IMR-90 (cell line): ENCODE data around the gene ENOX1.

Experiments
- BHLHE40 ChIP-seq: fragments of 150-350 bp; IDR thresholded peaks from 2 replicates; pipeline ENCODE4 v1.6.1; 2016; ENCODE audit warnings: mild to moderate bottlenecking, low read depth, low read length
- CEBPB ChIP-seq: IDR thresholded peaks from 2 replicates; pipeline ENCODE4 v1.6.1; 2012; ENCODE audit warnings: low read depth, low read length, improper control_type of control experiment
- MAFK ChIP-seq: IDR thresholded peaks from 2 replicates; pipeline ENCODE4 v1.6.1; 2012; ENCODE audit warnings: low read depth, low read length, improper control_type of control experiment
- MAZ ChIP-seq: IDR thresholded peaks from 2 replicates; pipeline ENCODE4 v1.6.1; 2012; ENCODE audit warnings: low read depth, mild to moderate bottlenecking, low read length, improper control_type of control experiment, moderate library complexity, borderline replicate concordance
- MXI1 ChIP-seq: IDR thresholded peaks from 2 replicates; pipeline ENCODE4 v1.6.1; 2012; ENCODE audit warnings: low read depth, mild to moderate bottlenecking, low read length, moderate library complexity, borderline replicate concordance
- NFE2L2 ChIP-seq: fragments of 150-350 bp; IDR thresholded peaks from 2 replicates; pipeline ENCODE4 v1.6.1; 2016; ENCODE audit warnings: low read depth, mild to moderate bottlenecking, low read length
- POLR2A ChIP-seq: IDR thresholded peaks from 2 replicates; pipeline ENCODE4 v1.6.1; 2012; ENCODE audit warnings: mild to moderate bottlenecking, low read depth, low read length
- RAD21 ChIP-seq: IDR thresholded peaks from 2 replicates; pipeline ENCODE4 v1.6.1; 2012; ENCODE audit warnings: low read length, improper control_type of control experiment
- RCOR1 ChIP-seq: IDR thresholded peaks from 2 replicates; pipeline ENCODE4 v1.6.1; 2012; ENCODE audit warnings: mild to moderate bottlenecking, low read length, improper control_type of control experiment; ENCODE audit not compliant: insufficient replicate concordance
- RFX5 ChIP-seq: IDR thresholded peaks from 2 replicates; pipeline ENCODE4 v1.8.0; 2012; ENCODE audit warnings: low read depth, mild to moderate bottlenecking, low read length, moderate library complexity
- SMC3 ChIP-seq: fragments of 150-350 bp; IDR thresholded peaks from 2 replicates; pipeline ENCODE4 v1.6.1; 2016; ENCODE audit warnings: low read depth, mild to moderate bottlenecking, antibody characterized with exemption, low read length, moderate library complexity
- TF ChIP-seq, protein P1 (sequence below): conservative IDR thresholded peaks from 2 replicates; pipeline ENCODE4 v1.5.1; 2012; ENCODE audit warnings: mild to moderate bottlenecking, low read depth, low read length, improper control_type of control experiment
- TF ChIP-seq, protein P2 (sequence below): fragments of 150-350 bp; IDR thresholded peaks from 2 replicates; pipeline ENCODE4 v1.6.1; 2017; ENCODE audit warnings: mild to moderate bottlenecking, antibody characterized with exemption, low read length, low read depth
- TF ChIP-seq, protein P3 (sequence below): fragments of 150-350 bp; IDR thresholded peaks from 2 replicates; pipeline ENCODE4 v1.6.1; 2016; ENCODE audit warnings: low read depth, mild to moderate bottlenecking, low read length, moderate library complexity, borderline replicate concordance

DNA sequence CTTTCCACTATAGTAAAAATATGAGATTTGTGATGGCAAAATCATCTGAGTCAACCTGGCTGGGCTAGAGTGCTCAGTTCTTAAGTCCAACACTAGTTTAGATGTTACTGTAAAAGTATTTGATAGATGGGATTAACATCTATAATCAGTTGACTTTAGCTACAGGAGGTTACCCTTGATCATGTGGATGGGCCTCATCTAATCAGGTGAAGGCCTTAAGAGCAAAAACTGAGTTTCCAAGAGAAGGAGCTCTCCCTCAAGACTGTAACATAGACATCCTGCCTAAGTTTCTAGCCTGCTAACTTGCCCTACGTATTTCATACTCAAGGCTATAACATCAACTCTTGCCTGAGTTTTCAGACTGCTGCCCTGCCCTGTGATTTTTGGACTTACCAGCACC, 132.8 kb downstream of the ENOX1 start:
- TF ChIP-seq, protein P1, sequence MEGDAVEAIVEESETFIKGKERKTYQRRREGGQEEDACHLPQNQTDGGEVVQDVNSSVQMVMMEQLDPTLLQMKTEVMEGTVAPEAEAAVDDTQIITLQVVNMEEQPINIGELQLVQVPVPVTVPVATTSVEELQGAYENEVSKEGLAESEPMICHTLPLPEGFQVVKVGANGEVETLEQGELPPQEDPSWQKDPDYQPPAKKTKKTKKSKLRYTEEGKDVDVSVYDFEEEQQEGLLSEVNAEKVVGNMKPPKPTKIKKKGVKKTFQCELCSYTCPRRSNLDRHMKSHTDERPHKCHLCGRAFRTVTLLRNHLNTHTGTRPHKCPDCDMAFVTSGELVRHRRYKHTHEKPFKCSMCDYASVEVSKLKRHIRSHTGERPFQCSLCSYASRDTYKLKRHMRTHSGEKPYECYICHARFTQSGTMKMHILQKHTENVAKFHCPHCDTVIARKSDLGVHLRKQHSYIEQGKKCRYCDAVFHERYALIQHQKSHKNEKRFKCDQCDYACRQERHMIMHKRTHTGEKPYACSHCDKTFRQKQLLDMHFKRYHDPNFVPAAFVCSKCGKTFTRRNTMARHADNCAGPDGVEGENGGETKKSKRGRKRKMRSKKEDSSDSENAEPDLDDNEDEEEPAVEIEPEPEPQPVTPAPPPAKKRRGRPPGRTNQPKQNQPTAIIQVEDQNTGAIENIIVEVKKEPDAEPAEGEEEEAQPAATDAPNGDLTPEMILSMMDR: no peak
- TF ChIP-seq NFE2L2 (no peak), POLR2A (no peak), MAZ (no peak), SMC3 (no peak), RFX5 (no peak), CEBPB (no peak), RAD21 (no peak), MXI1 (no peak), RCOR1 (no peak), BHLHE40 (no peak), MAFK (no peak)
- TF ChIP-seq, protein P2, sequence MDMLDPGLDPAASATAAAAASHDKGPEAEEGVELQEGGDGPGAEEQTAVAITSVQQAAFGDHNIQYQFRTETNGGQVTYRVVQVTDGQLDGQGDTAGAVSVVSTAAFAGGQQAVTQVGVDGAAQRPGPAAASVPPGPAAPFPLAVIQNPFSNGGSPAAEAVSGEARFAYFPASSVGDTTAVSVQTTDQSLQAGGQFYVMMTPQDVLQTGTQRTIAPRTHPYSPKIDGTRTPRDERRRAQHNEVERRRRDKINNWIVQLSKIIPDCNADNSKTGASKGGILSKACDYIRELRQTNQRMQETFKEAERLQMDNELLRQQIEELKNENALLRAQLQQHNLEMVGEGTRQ: no peak
- TF ChIP-seq, protein P3, sequence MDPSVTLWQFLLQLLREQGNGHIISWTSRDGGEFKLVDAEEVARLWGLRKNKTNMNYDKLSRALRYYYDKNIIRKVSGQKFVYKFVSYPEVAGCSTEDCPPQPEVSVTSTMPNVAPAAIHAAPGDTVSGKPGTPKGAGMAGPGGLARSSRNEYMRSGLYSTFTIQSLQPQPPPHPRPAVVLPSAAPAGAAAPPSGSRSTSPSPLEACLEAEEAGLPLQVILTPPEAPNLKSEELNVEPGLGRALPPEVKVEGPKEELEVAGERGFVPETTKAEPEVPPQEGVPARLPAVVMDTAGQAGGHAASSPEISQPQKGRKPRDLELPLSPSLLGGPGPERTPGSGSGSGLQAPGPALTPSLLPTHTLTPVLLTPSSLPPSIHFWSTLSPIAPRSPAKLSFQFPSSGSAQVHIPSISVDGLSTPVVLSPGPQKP: no peak
